Chondrocyte (in vitro differentiated cells): ENCODE data around the gene UBQLN4. TPM values are rescaled to one million over a fixed set of nuclear protein-coding genes. Genes with fewer than 3 reads are reported as not detected.
"Not testable (repeated sequence)": the region's sequence is repeated elsewhere in the genome, so short reads cannot be mapped to it uniquely, and the experiment has no call there.

Experiments
- DNase-seq: peaks from one replicate; pipeline ENCODE4 v3.0.0; 2021; ENCODE audit warnings: mixed read lengths, low spot score
- H3K27ac Mint-ChIP-seq: one replicate; pipeline ENCODE4 v1.8.0; 2021; ENCODE audit warnings: mild to moderate bottlenecking, moderate library complexity, mixed read lengths; ENCODE audit not compliant: unreplicated experiment
- H3K27me3 Mint-ChIP-seq: 2 replicates; pipeline ENCODE4 v1.8.0; 2021; ENCODE audit warnings: low read depth, mixed read lengths
- H3K36me3 Mint-ChIP-seq: 2 replicates; pipeline ENCODE4 v1.8.0; 2021; ENCODE audit warnings: low read depth, mixed read lengths
- H3K4me1 Mint-ChIP-seq: 2 replicates; pipeline ENCODE4 v1.8.0; 2021; ENCODE audit warnings: low read depth, mild to moderate bottlenecking, mixed read lengths
- H3K4me3 Mint-ChIP-seq: one replicate; pipeline ENCODE4 v1.8.0; 2021; ENCODE audit warnings: mild to moderate bottlenecking, moderate library complexity, mixed read lengths; ENCODE audit not compliant: unreplicated experiment
- H3K9me3 Mint-ChIP-seq: 2 replicates; pipeline ENCODE4 v1.8.0; 2021; ENCODE audit warnings: low read depth, mixed read lengths
- total RNA-seq: library from RNA; stranded (reverse); gene quantifications from 3 replicates; pipeline ENCODE4 v1.2.1, GENCODE V29; 2021
- TF ChIP-seq, protein P1 (sequence below): fragments of 200-600 bp; sonication (generic); IDR thresholded peaks from 2 replicates; pipeline ENCODE4 v1.5.0; 2021; ENCODE audit warnings: antibody characterized with exemption, mild to moderate bottlenecking, moderate library complexity

UBQLN4 gene
- total RNA-seq, 1 donor from 2014 or later = 30.2 TPM

DNA sequence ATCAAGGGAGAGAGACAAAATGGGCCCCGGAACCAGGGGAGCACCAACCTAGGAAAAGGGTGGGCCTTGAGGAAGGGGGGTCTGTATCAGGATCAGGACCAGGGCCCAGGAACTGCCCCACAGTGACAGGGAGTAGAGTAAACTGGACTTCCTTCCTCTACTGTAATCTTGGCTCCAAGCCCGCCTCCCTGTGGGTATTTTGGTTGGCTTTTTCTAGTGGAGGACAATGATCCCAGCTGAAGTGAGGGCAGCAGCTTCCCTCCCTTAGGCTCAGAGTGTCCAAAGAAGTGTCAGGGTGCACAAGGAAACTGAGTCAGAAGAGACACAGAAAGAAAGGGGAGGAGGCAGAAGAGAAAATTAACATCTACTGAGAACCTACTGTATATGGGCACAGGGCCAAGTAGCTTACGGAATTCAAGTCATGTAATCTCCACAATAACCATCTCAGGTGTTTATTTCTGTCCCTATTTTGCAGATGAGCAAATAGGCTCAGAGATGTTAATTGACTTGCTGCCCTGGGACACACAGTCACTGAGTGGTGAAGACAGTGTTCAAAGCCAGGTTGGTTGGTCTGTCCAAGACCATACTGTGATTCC lies 4.8 kb downstream of the UBQLN4 start:
- H3K36me3 Mint-ChIP-seq = peaks cover 15% of the 10 kb centered on the region
- no peak overlapping the region for H3K27ac Mint-ChIP-seq

DNA sequence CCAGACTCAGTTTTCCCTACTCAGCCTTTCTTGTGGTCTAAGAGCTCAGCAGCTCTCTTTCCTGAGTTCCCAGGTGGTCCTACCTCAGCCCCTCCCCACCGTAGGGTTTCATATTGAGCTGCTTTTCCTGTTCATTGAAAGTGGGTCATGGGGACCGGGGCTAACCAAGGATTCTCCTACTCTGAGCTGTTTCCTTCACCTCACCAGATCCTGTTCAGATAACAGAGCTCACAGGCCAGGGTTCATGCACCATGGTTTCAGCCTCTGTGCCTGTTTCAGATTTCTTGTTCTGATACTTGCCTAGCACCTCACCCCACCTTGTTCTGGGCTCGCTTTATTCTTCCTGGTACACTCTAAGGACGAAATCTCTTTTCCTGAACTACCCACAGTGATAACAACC lies 8.5 kb downstream of the UBQLN4 start:
- Mint-ChIP-seq H3K36me3 (peaks cover 19% of the 10 kb centered on the region), H3K9me3 (no peaks in the 10 kb centered on the region), H3K4me3 (no peak overlapping the region), H3K27ac (no peak overlapping the region), H3K4me1 (no peaks in the 10 kb centered on the region), H3K27me3 (no peaks in the 10 kb centered on the region)
- DNase-seq = no peak
- TF ChIP-seq, protein P1, sequence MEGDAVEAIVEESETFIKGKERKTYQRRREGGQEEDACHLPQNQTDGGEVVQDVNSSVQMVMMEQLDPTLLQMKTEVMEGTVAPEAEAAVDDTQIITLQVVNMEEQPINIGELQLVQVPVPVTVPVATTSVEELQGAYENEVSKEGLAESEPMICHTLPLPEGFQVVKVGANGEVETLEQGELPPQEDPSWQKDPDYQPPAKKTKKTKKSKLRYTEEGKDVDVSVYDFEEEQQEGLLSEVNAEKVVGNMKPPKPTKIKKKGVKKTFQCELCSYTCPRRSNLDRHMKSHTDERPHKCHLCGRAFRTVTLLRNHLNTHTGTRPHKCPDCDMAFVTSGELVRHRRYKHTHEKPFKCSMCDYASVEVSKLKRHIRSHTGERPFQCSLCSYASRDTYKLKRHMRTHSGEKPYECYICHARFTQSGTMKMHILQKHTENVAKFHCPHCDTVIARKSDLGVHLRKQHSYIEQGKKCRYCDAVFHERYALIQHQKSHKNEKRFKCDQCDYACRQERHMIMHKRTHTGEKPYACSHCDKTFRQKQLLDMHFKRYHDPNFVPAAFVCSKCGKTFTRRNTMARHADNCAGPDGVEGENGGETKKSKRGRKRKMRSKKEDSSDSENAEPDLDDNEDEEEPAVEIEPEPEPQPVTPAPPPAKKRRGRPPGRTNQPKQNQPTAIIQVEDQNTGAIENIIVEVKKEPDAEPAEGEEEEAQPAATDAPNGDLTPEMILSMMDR = no peak

More for the DNA sequence above, 4.8 kb downstream of the UBQLN4 start:
- Mint-ChIP-seq H3K27me3 (no peaks in the 10 kb centered on the region), H3K4me1 (peaks cover 19% of the 10 kb centered on the region), H3K4me3 (no peak overlapping the region), H3K9me3 (no peaks in the 10 kb centered on the region)
- no peak for DNase-seq
- TF ChIP-seq, protein P1 = no peak

DNA sequence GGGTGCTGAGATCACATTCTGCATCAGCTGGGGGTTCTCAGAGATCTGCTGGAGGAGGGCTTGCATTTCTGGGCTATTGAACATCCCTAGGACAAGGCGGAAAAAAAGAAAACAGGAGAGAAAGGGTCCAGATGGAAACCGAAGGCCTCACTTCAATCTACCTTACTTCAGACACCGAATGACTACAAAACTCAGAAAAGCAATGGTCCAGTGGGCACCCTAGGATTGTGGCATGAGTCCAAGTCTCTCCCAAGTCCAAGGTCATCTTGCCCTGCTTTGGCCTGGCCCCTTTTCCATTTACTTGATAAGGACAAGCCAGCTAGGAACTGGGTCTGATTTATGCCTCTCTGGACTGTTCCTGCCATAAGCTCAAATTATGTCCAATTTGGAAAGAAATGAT lies 10.8 kb downstream of the UBQLN4 start:
- TF ChIP-seq, protein P1 = no peak
- no peaks in the 10 kb centered on the region for H3K4me1 Mint-ChIP-seq
- no peaks in the 10 kb centered on the region for H3K27me3 Mint-ChIP-seq
- peaks cover 12% of the 10 kb centered on the region for H3K36me3 Mint-ChIP-seq
- H3K27ac Mint-ChIP-seq = no peak overlapping the region
- no peak for DNase-seq
- no peaks in the 10 kb centered on the region for H3K9me3 Mint-ChIP-seq
- no peak overlapping the region for H3K4me3 Mint-ChIP-seq

DNA sequence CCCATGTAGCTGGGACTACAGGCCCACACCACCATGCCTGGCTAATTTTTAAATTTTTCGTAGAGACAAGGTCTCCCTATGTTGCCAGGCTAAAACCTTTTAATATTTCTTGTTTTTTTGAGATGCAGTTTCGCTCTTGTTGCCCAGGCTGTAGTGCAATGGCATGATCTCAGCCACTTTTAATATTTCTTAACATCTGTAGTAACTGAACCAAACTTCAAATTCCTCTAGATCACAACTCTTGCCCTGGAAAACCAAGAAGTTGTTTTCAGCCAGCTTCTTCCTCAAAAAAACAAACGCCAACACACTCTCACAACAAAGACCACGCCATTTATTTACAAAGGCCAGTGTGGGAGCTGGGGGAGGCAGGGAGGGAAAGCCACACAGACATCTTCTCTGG lies 18.6 kb downstream of the UBQLN4 start:
- DNase-seq, H3K9me3 Mint-ChIP-seq, H3K36me3 Mint-ChIP-seq, H3K27ac Mint-ChIP-seq, H3K27me3 Mint-ChIP-seq, H3K4me1 Mint-ChIP-seq, H3K4me3 Mint-ChIP-seq: not testable (repeated sequence)

DNA sequence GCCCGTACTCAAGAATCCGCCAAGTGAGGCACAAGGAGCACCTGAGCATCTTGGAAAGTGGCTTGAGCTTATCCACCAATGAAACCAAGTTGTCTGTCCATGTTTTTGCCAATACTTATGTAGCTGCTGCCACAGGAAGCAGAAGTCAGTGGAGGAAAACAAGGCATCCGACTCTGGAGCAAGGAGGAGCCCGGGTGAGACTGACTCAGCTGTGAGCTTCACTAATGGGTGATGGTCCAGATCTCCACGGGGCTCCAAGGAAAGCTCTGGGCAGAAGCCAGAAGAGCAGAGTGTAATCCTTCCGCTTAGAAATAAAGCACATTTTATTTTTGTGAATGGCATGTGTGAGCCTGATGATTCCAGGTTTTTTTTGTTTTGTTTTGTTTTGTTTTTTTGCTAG lies 20.6 kb downstream of the UBQLN4 start:
- no peaks in the 10 kb centered on the region for H3K9me3 Mint-ChIP-seq
- H3K36me3 Mint-ChIP-seq = peaks cover 6% of the 10 kb centered on the region
- no peak overlapping the region for H3K4me3 Mint-ChIP-seq
- no peaks in the 10 kb centered on the region for H3K4me1 Mint-ChIP-seq
- H3K27me3 Mint-ChIP-seq = no peaks in the 10 kb centered on the region
- TF ChIP-seq, protein P1 = no peak
- DNase-seq = no peak
- H3K27ac Mint-ChIP-seq = no peak overlapping the region

DNA sequence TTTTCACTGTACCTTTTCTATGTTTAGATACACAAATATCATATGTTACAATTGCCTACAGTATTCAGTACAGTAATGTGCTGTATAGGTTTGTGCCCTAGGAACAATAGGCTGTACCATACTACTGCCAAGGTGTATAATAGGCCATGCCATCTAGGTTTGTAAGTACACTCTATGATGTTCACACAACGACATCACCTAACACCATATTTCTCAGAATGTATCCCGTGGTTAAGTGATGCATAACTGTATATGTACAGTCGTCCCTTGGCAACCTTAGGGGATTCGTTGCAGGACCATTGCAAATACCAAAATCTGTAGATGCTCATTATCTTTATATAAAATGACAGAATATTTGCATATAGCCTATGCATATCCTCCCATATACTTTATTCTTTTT lies 27.0 kb downstream of the UBQLN4 start:
- H3K27me3 Mint-ChIP-seq = no peaks in the 10 kb centered on the region
- DNase-seq = no peak
- no peak overlapping the region for H3K27ac Mint-ChIP-seq
- TF ChIP-seq, protein P1 = no peak
- no peak overlapping the region for H3K4me3 Mint-ChIP-seq
- peaks cover 4% of the 10 kb centered on the region for H3K4me1 Mint-ChIP-seq
- H3K9me3 Mint-ChIP-seq = no peaks in the 10 kb centered on the region
- no peaks in the 10 kb centered on the region for H3K36me3 Mint-ChIP-seq
